Spleen (tissue), 11 donors: ENCODE measurements around the gene AVP. TPM values are rescaled to one million over a fixed set of nuclear protein-coding genes. Genes with fewer than 3 reads are reported as not detected.

Experiments used
- DNase-seq: peaks from one replicate; pipeline ENCODE4 v3.0.0-alpha.2; 2020
- H3K27ac ChIP-seq, 8 donors: fragments of 200-600 bp; sonication (generic) in 7 of 8; 1 replicate in 4 of 8; 2 replicates in 4 of 8; pipeline versions ENCODE4 v1.5.0 to v1.8.0; 2016 to 2021; ENCODE audit warnings: inconsistent platforms in 4 of 8, mild to moderate bottlenecking in 4 of 8, moderate library complexity in 1 of 8
- H3K27me3 ChIP-seq, 7 donors: fragments of 200-600 bp; sonication (generic) in 6 of 7; replicated peaks in 1 of 7; 1 replicate in 4 of 7; 2 replicates in 3 of 7; pipeline versions ENCODE4 v1.5.0 to v1.8.0; 2016 to 2021; ENCODE audit warnings: inconsistent platforms in 3 of 7, mild to moderate bottlenecking in 1 of 7
- H3K36me3 ChIP-seq, 6 donors: fragments of 200-600 bp; sonication (generic) in 5 of 6; 1 replicate in 4 of 6; 2 replicates in 2 of 6; pipeline versions ENCODE4 v1.5.0 to v1.8.0; 2016 to 2021; ENCODE audit warnings: inconsistent platforms in 2 of 6
- H3K4me1 ChIP-seq, 6 donors: fragments of 200-600 bp; sonication (generic) in 5 of 6; 1 replicate in 3 of 6; 2 replicates in 3 of 6; pipeline versions ENCODE4 v1.5.0 to v1.8.0; 2016 to 2021; ENCODE audit warnings: inconsistent platforms in 3 of 6
- H3K4me3 ChIP-seq, 8 donors: fragments of 200-600 bp; sonication (generic) in 7 of 8; 1 replicate in 4 of 8; 2 replicates in 4 of 8; pipeline versions ENCODE4 v1.5.0 to v1.8.0; 2016 to 2021; ENCODE audit warnings: inconsistent platforms in 4 of 8, mild to moderate bottlenecking in 4 of 8, moderate library complexity in 2 of 8
- H3K9me3 ChIP-seq, 8 donors: fragments of 200-600 bp; sonication (generic) in 7 of 8; 1 replicate in 4 of 8; 2 replicates in 4 of 8; pipeline versions ENCODE4 v1.5.0 to v1.8.0; 2016 to 2021; ENCODE audit warnings: inconsistent platforms in 4 of 8
- CTCF ChIP-seq, 11 experiments: fragments of 200-600 bp in 7 of 11; fragments of 450-650 bp in 4 of 11; sonication (generic) in 4 of 11; IDR thresholded peaks in 8 of 11; conservative IDR thresholded peaks in 3 of 11; 1 replicate in 7 of 11; 2 replicates in 4 of 11; pipeline versions ENCODE4 v1.4.0 to v1.8.0; 2016 to 2021; ENCODE audit warnings: antibody characterized with exemption in 11 of 11, inconsistent platforms in 4 of 11, mild to moderate bottlenecking in 1 of 11
- POLR2A ChIP-seq, 3 donors: fragments of 450-650 bp; IDR thresholded peaks; one replicate each; pipeline ENCODE4 v1.5.1; 2017; ENCODE audit warnings: antibody characterized with exemption in 3 of 3, mild to moderate bottlenecking in 1 of 3
- POLR2AphosphoS5 ChIP-seq, 3 donors: sonication (generic); formaldehyde crosslinking; IDR thresholded peaks; one replicate each; pipeline ENCODE4 v1.5.1; 2017; ENCODE audit warnings: antibody characterized with exemption in 3 of 3
- WGBS, 5 donors: extraction: QIAGEN DNeasy Blood & Tissue Kit in 3 of 5; methylation state at CpG; one replicate each; pipeline versions ENCODE4 v1.1.5 to v1.1.7; 2013 to 2018; 5-methylcytosine and 5-hydroxymethylcytosine counted together
- intact Hi-C: fragments of 100-400 bp; cut with DNase I; formaldehyde crosslinking; loops from one replicate; pipeline ENCODE4 v1.15.0; 2023; ENCODE audit warnings: low total_unique reads
- polyA plus RNA-seq, 3 donors: library from polyadenylated mRNA; stranded (reverse); fragments of 200-250 nt; gene quantifications; one replicate each; pipeline ENCODE4 v1.2.1, GENCODE V29; 2013
- total RNA-seq, 7 donors: library from RNA; depleted of rRNA in 3 of 7; stranded (reverse); fragments of >200 nt in 3 of 7; fragmentation: NEBNext Ultra II Directional in 4 of 7; extraction: Animal tissue kit (Norgen Biotek cat#: 25700) in 4 of 7; gene quantifications; one replicate each; pipeline versions ENCODE4 v1.1.0 to v1.2.1, GENCODE V29; 2016 to 2021
- donor health status: healthy with polysubstance abuse.
- donor health status: DM: no; HTN: no; CAD: no; lungs with moderate emphysema.
- donor health status: DM: no; HTN: no; CAD: no.
- donor health status: Bipolar disorder and iron deficiency.
- donor health status: healthy.
- donor health status: DM: no; HTN: no; CAD: no.
- donor health status: DM: yes; HTN: yes; CAD: no.

Gene AVP
- total and polyA plus RNA-seq, 10 donors = 2.2 TPM; not detected in 9

GRCh38 chr20:3111507-3111906 lies 27.0 kb upstream of the AVP start:
- H3K27ac ChIP-seq = peak overlapping the region in 1 of 8 donors; percentile 13
- peaks cover 3 to 82% (median 23%) of the 10 kb centered on the region in 6 donors for H3K36me3 ChIP-seq
- intact Hi-C loops = loop anchor here (5.0 kb wide), 1 partner anchor 59 kb away; no protein-coding TSS in a partner anchor
- no peak overlapping the region for H3K4me3 ChIP-seq
- peaks cover 4 to 72% (median 13%) of the 10 kb centered on the region in 6 donors for H3K4me1 ChIP-seq
- no peak for TF ChIP-seq POLR2AphosphoS5 (IDR thresholded peaks at IDR 0.05)
- no peak for TF ChIP-seq POLR2A (IDR thresholded peaks at IDR 0.05)
- H3K9me3 ChIP-seq = no peaks in the 10 kb centered on the region
- no peak for DNase-seq
- WGBS, 5 donors = 78 to 90% (median 83%) methylated on average over 7 of the region's 7 CpGs
- H3K27me3 ChIP-seq = no peaks in the 10 kb centered on the region

GRCh38 chr20:3109350-3110302 lies 25.1 kb upstream of the AVP start:
- H3K9me3 ChIP-seq = no peaks in the 10 kb centered on the region
- H3K27ac ChIP-seq = peak overlapping the region in 1 of 8 donors; percentile 26
- 86 to 93% (median 90%) methylated on average over 14 to 23 of the region's 23 CpGs for WGBS, 5 donors
- peaks cover 3 to 78% (median 24%) of the 10 kb centered on the region in 6 donors for H3K36me3 ChIP-seq
- TF ChIP-seq CTCF (IDR thresholded peaks at IDR 0.05 in 8 of 11, conservative IDR thresholded peaks at IDR 0.05 in 3 of 11) (no peak), POLR2AphosphoS5 (IDR thresholded peaks at IDR 0.05) (peak in 1 of 3 donors; percentile 26)
- H3K27me3 ChIP-seq = no peaks in the 10 kb centered on the region
- H3K4me3 ChIP-seq = no peak overlapping the region
- intact Hi-C loops = loop anchor here (5.0 kb wide), 1 partner anchor 57 kb away; no protein-coding TSS in a partner anchor
- H3K4me1 ChIP-seq = peaks cover 0 to 56% (median 0%) of the 10 kb centered on the region in 6 donors
- no peak for DNase-seq

DNA sequence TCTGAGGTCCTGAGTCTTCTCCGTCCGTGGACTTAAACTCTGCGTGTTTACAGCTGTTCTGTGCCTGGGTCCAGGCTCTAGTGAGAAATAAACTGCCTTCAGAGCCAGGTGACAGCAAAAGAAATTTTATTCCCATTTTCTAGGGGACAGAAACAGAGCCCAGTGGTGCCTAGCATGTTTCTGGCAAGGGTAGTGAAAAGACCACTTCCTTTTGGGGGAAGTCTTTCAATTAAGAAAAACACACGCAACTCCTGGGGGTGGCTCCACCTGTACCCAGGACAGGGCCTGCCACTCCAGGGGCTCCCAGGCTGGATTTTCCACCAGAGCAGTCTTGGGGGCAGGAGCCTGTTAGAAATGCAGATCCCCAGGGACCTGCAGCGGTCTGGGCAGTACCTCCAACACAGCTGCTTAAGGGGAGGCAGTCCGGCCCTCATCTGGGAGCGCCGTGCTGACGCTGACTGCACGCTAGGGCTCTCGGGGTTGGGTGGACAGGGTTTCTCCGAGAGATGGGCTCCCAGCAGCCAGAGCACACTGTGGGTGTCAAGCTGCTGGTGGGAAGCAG lies 23.0 kb upstream of the AVP start:
- H3K4me1 ChIP-seq = peaks cover 0 to 54% (median 0%) of the 10 kb centered on the region in 6 donors
- intact Hi-C loops = no loop called here
- 67 to 85% (median 83%) methylated on average over 5 to 12 of the region's 12 CpGs for WGBS, 5 donors

More for the DNA sequence above, 23.0 kb upstream of the AVP start:
- Histone ChIP-seq H3K4me3 (no peak overlapping the region), H3K27ac (peak overlapping the region in 2 of 8 donors; percentile 4 to 13), H3K36me3 (peaks cover 3 to 63% (median 24%) of the 10 kb centered on the region in 6 donors), H3K9me3 (no peaks in the 10 kb centered on the region), H3K27me3 (no peaks in the 10 kb centered on the region)
- DNase-seq = no peak
- TF ChIP-seq CTCF (IDR thresholded peaks at IDR 0.05 in 8 of 11, conservative IDR thresholded peaks at IDR 0.05 in 3 of 11) (no peak), POLR2AphosphoS5 (IDR thresholded peaks at IDR 0.05) (peak in 1 of 3 donors; percentile 24), POLR2A (IDR thresholded peaks at IDR 0.05) (no peak)
